ENCODE data around the gene TCTN1.
"Not testable (repeated sequence)": the region's sequence is repeated elsewhere in the genome, so short reads cannot be mapped to it uniquely, and the experiment has no call there.

The TCTN1 gene

GRCh38 chr12:110613771-110614684 lies at the start of gene TCTN1:
Gene TCTN1 (plus strand): TSS chr12:110614129. CDS start chr12:110614183, 54 bp downstream.
- DNase-seq (ENCODE audit: low read depth in 2 of 2): peak; percentile 92 to 96

- DNase-seq (ENCODE audit: low read depth in 2 of 2): no peak
Observed at GRCh38 chr12:110564471-110564991, 49.4 kb upstream of the TCTN1 start.

GRCh38 chr12:110565894-110566871 lies 47.7 kb upstream of the TCTN1 start:
- DNase-seq (ENCODE audit: low read depth in 2 of 2): no peak

- no peak for DNase-seq (ENCODE audit: low read depth in 2 of 2)
Observed at GRCh38 chr12:110566993-110567392, 46.9 kb upstream of the TCTN1 start.

GRCh38 chr12:110568752-110569151 lies 45.2 kb upstream of the TCTN1 start:
- no peak for DNase-seq (ENCODE audit: low read depth in 2 of 2)

- not testable (repeated sequence) for DNase-seq (ENCODE audit: low read depth in 2 of 2)
Observed at GRCh38 chr12:110569838-110570237, 44.1 kb upstream of the TCTN1 start.

DNA sequence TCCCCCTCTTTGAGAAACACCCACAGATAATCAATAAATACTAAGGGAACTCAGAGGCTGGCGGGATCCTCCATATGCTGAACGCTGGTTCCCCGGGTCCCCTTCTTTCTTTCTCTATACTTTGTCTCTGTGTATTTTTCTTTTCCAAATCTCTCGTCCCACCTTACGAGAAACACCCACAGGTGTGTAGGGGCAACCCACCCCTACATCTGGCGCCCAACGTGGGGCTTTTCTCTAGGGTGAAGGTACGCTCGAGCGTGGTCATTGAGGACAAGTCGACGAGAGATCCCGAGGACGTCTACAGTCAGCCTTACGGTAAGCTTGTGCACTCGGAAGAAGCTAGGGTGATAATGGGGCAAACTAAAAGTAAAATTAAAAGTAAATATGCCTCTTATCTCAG lies 43.1 kb upstream of the TCTN1 start:
- DNase-seq (ENCODE audit: low read depth in 2 of 2): not testable (repeated sequence)

DNA sequence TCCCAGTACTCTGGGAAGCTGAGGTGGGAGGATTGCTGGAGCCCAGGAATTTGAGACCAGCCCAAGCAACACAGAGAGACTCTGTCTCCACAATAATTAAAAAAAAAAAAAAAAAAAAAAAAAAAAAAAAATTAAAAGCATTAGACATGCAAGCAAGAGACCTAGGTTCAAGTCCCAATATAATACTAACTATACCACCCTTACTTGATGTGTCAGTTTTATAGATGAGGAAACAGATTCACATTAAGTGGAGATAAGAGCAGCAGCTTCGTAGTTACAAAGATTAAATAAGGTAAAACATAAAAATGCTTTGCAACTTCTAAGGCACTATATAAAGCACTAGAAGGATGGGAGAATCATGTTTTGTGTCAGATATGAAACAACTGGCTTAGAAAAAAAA lies 39.9 kb upstream of the TCTN1 start:
- no peak for DNase-seq (ENCODE audit: low read depth in 2 of 2)

DNA sequence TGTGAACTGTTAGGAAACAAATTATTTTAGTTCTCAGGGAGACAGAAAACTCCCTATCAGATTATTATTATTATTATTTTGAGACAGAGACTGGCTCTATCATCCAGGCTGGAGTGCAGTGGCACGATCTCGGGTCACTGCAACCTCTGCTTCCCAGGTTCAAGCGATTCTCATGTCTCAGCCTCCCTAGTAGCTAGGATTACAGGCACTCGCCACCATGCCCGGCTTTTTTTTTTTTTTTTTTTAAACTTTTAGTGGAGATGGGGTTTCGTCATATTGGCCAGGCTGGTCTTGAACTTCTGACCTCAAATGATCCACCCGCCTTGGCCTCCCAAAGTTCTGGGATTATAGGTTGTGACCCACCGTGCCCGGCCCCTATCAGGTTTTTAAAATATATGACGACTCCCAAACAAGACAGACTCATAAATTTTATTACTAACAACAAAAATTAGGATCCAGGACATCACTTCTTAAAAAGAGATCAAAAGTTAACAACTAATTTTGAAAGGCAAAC lies 39.2 kb upstream of the TCTN1 start:
- DNase-seq (ENCODE audit: low read depth in 2 of 2): not testable (repeated sequence)

DNA sequence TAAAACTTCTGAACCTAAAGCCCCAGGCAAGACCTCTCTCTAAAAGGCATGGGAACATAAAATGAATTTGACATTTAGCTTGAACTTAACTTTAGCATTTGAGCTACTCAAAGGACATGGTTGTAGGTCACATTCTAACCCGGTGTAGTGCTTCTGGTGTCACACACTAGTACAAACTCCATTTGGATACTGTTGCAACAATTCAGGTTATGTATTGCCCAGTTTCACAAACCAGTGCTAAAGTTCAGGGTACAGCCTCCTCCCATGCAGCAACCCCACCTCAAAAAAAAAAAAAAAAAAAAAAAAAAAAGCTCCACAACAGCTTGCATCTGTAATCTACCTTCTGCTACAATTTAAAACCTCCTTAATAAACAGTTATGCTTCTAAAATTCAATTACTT lies 38.6 kb upstream of the TCTN1 start:
- no peak for DNase-seq (ENCODE audit: low read depth in 2 of 2)

- no peak for DNase-seq (ENCODE audit: low read depth in 2 of 2)
Observed at GRCh38 chr12:110576504-110576903, 37.4 kb upstream of the TCTN1 start.

GRCh38 chr12:110577864-110578693 lies 35.9 kb upstream of the TCTN1 start:
- peak in 1 of 2 donors; percentile 30 for DNase-seq (ENCODE audit: low read depth in 2 of 2)

- no peak for DNase-seq (ENCODE audit: low read depth in 2 of 2)
Observed at GRCh38 chr12:110578694-110579534, 35.0 kb upstream of the TCTN1 start.

DNA sequence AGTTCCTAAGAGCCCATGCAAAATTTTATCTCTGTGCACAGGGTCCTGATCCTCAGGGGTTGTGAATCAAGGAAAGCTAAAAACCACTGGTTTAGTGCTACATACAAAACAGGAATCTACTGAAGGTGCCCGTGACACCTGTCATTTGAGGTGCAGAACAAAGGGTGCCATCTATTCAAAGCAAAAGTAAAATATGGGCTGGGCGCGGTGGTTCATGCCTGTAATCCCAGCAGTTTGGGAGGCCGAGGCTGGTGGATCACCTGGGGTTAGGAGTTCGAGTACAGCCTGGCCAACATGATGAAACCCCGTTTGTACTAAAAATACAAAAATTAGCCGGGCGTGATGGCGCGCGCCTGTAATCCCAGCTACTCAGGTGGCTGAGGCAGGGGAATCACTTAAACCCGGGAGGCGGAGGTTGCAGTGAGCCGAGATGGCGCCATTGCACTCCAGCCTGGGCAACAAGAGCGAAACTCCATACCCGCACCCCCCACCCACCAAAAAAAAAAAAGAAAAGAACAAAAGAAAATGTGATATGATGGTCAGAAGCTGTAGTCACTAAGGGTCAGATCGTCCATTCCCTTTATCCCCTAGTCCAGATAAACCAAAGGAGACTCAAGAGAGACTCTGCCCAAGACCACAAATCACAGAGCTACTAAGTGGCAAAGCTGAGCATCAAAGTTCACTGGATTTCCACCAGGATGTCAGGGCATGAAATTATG lies 34.2 kb upstream of the TCTN1 start:
- no peak for DNase-seq (ENCODE audit: low read depth in 2 of 2)

- no peak for DNase-seq (ENCODE audit: low read depth in 2 of 2)
Observed at GRCh38 chr12:110581931-110582275, 32.0 kb upstream of the TCTN1 start.

DNA sequence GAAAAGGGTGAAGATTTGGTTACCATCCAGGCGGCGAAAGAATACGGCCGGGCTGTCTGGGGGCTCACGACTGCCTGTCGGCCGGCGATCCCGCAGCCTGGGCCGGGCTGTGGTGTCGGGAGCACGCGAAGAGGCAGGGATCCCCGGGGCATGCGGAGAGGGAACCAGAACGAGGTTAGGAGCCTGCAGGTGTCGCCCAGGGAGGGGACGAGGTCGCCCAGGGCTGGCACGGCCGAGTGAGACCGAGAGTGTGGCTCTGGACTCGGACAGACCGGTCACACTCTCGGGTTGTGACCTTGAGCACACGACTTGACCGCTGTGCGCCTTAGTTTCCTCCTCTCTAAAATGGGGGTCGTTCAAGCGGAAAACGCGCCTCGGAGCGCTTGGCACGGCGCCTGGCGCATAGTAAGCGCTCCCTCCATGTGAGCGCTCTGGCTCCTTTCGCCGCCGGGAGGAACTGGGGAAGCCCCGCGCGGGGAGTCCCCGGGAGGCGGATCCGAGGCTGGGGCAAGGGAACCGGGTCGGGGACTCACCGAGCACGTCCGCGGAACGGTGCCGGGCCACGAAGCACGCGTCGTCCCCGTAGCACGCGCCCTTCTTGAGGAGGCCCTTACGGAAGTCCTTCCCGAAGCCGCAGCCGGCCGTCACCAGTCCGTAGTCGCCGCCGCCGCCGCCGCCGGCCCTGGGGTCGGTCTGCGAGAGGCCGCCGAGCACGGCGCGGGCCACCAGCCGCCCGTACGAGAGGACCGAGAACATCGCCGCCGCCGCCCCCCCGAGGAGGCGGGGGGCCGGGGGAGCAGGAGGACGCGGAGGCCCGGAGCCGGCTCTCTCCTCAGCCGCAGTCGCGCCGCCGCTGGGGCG lies 31.4 kb upstream of the TCTN1 start:
- DNase-seq (ENCODE audit: low read depth in 2 of 2): peak; percentile 71 to 77

DNA sequence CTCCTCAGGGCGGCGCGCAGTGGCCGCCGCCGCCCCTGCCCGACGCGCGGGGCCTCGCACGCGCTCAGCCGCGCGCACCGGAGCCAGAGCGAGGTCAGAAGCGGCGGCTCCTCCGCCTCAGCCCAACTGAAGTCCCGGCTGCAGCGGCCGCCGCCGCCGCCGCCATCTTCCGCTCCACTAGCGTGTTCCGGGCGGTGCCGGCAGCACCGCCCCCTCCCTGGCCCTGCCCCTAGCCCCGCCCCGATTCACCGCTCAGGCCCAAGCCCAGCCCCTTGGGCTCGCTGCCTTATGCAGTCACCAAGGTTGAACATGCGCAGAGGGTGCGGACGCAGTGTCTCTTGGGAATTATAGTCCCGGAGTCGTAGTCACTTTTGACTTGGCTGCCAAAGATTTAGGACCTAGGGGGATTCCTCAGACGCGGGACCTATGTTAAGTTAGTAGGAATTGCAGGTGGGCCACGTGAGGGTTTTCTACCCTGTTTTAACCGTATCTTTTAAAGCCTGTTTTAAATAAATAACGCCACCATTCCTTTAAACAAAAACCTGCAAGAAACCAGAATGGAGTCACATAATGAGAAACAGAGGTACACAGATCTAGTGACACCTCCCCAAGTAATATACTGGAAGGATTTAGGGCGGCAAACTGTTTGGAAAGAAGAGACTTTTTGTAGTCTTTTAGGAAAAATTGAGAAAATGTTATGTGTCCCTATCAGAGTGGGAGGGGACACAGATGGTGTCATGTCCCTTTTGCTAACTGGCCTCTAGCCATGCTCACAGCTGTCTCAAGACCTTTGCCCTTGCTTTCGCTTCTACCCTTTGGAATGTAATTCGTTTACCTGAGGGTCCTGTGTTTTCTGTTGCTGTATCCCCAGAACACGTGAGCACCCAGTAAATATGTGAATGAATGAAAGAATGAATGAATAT lies 30.5 kb upstream of the TCTN1 start, which contains the start of gene PPTC7:
TSS of gene PPTC7 (minus strand) at position 182 of the 923 bp plus-strand sequence. CDS start 287 bp downstream, outside the sequence.
- peak; percentile 97 for DNase-seq (ENCODE audit: low read depth in 2 of 2)
